Mucosa of rectum (tissue), 2 donors: ENCODE data around the gene CRACR2B.

Experiments
- H3K27ac ChIP-seq, 2 donors: one replicate each; pipeline ENCODE4 v1.7.0; 2013; ENCODE audit warnings: inconsistent platforms in 2 of 2, low read depth in 2 of 2, low read length in 2 of 2
- H3K27me3 ChIP-seq, 2 donors: one replicate each; pipeline ENCODE4 v1.7.0; 2013; ENCODE audit warnings: low read length in 2 of 2; ENCODE audit not compliant: control insufficient read depth in 2 of 2, insufficient read depth in 2 of 2
- H3K36me3 ChIP-seq, 2 donors: one replicate each; pipeline ENCODE4 v1.7.0; 2013; ENCODE audit warnings: low read length in 2 of 2; ENCODE audit not compliant: control insufficient read depth in 2 of 2, insufficient read depth in 2 of 2
- H3K4me1 ChIP-seq, 2 donors: one replicate each; pipeline ENCODE4 v1.7.0; 2013; ENCODE audit warnings: low read length in 2 of 2, mild to moderate bottlenecking in 1 of 2; ENCODE audit not compliant: control insufficient read depth in 2 of 2, insufficient read depth in 2 of 2
- H3K4me3 ChIP-seq, 2 donors: one replicate each; pipeline ENCODE4 v1.7.0; 2013; ENCODE audit warnings: low read length in 2 of 2
- H3K9ac ChIP-seq, 2 donors: one replicate each; pipeline ENCODE4 v1.7.0; 2013; ENCODE audit warnings: low read length in 2 of 2, low read depth in 1 of 2, mild to moderate bottlenecking in 1 of 2
- H3K9me3 ChIP-seq, 2 donors: one replicate each; pipeline ENCODE4 v1.7.0; 2013; ENCODE audit warnings: low read length in 2 of 2; ENCODE audit not compliant: control insufficient read depth in 2 of 2
- donor health status: healthy.
- donor health status: Normal muscosa, but diverticular disease.

Gene CRACR2B

DNA sequence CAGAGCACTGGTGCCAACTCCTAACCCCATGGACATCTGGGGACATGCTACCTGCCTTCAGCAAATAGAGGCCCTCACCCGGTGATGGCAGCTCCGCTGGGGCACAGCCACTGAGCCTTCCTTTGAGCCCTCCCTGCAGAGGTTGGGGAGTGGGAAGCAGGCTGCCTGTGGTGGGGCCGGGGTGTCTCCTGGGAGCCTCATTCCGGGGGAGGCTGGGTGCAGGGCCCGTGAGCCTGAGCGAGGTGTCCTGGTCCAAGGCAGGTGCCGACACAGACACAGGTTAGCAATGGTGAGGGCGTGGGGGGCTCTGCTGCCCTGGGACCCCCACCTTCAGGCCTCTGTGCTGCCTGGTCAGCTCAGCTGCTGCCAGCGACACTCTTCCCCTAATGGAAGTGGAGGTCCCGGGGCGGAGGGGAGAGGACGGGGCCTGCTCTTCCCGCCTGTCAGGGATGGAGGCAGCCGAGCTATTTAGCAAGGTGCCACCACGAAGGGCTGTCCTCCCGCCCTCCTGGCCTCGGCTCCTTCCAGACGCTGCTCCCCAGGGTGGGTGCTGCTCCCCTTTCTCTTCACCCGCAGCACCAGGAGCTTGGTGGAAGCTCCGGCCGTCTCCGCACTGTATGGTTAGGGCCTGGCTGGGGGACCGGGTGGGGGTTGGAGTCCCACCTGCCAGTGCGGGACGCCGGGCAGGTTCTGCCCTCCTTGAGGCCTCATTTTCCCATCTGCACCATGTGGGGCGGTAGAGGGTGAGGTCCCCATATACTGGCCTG is 26.1 kb downstream of the CRACR2B start:
- Histone ChIP-seq H3K4me1 (peaks cover 0 to 3% of the 10 kb centered on the region in 2 donors), H3K27ac (no peak overlapping the region), H3K4me3 (no peak overlapping the region)

DNA sequence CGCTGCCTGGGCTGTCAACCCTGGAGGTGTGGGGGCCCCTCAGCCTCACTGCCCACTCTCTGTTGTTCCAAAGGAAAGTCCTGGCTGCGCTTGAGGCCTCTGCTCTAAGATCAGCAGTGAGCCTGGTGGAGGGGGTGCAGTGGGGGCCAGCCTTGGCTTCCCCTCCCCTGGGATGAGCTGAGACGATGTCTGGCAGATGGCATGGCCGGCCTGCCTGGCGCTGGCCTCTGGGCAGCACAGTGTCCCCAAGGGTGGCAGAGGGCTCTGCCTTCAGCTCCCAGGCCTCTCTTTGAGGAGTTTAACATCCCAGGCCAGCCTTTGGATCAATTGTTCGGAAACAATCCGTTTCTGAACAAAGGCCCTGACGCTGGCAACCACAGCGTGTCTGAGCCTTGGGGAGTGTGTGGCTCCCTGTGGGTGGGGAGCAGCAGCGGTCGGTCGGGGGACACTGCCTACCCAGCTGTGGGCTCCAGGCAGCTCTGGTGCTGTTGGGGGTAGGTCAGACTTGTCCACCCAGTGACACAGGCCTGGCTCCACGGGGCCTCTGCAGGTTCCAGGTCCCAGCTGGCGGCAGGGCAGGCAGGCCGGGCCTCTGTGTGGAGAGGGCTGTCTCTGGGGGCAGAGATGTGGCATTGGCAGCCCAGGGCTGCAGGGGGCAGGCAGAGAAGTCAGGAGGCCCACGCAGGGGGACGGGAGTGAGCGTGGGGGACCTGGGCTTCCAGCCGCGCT is 27.0 kb downstream of the CRACR2B start:
- Histone ChIP-seq H3K27me3 (peaks cover 11 to 13% of the 10 kb centered on the region in 2 donors), H3K4me3 (no peak overlapping the region), H3K27ac (no peak overlapping the region), H3K36me3 (no peaks in the 10 kb centered on the region), H3K9ac (no peak overlapping the region), H3K9me3 (no peaks in the 10 kb centered on the region), H3K4me1 (peaks cover under 1 to 5% of the 10 kb centered on the region in 2 donors)

More for the DNA sequence above, 26.1 kb downstream of the CRACR2B start:
- H3K9me3 ChIP-seq, result no peaks in the 10 kb centered on the region
- H3K9ac ChIP-seq, result no peak overlapping the region
- H3K36me3 ChIP-seq, result no peaks in the 10 kb centered on the region
- H3K27me3 ChIP-seq, result peaks cover 11 to 13% of the 10 kb centered on the region in 2 donors

DNA sequence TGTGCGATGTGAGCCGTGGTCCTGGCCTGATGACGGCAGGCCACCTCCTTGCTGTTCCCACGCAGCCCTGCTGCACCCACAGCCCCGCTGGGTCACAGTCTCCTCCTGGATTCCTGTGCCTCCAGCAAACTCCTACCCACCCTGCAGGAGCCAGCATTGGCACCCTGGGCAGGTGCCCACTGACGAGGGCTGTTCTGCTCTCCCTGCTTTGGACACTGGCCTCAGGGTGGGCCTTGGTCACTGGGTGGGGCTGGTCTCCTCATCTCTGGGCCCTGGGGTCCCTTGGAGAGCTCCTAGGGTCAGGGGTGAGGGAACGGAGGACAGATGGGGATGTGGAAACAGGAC is 27.6 kb downstream of the CRACR2B start:
- Histone ChIP-seq H3K9me3 (no peaks in the 10 kb centered on the region), H3K9ac (no peak overlapping the region), H3K36me3 (no peaks in the 10 kb centered on the region), H3K4me3 (no peak overlapping the region), H3K4me1 (peaks cover 6 to 9% of the 10 kb centered on the region in 2 donors), H3K27me3 (peaks cover 10 to 11% of the 10 kb centered on the region in 2 donors), H3K27ac (no peak overlapping the region)

DNA sequence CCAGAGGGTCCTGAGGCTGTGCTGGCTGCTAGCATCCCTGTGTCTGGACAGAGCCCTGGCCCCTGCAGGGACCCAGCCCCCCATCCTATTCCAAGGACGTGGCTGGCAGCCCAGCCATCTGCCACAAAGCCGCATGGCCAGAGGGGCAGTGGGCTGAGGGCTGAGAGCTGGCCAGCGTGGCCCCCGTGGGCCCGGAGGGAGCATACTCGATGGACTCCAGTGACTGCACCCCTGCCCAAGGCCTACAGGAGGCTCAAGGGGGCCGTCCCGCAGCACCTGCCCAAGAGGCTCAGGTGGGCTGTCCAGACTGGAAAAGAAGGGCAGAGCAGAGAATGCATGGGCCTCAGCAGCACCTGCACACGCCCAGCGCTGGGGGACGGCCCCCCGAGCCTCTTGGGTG is 28.1 kb downstream of the CRACR2B start:
- H3K4me1 ChIP-seq, result peaks cover 6 to 9% of the 10 kb centered on the region in 2 donors
- no peaks in the 10 kb centered on the region for H3K36me3 ChIP-seq
- no peak overlapping the region for H3K4me3 ChIP-seq
- no peaks in the 10 kb centered on the region for H3K9me3 ChIP-seq
- H3K9ac ChIP-seq, result no peak overlapping the region
- H3K27me3 ChIP-seq, result peaks cover 6 to 8% of the 10 kb centered on the region in 2 donors
- no peak overlapping the region for H3K27ac ChIP-seq

DNA sequence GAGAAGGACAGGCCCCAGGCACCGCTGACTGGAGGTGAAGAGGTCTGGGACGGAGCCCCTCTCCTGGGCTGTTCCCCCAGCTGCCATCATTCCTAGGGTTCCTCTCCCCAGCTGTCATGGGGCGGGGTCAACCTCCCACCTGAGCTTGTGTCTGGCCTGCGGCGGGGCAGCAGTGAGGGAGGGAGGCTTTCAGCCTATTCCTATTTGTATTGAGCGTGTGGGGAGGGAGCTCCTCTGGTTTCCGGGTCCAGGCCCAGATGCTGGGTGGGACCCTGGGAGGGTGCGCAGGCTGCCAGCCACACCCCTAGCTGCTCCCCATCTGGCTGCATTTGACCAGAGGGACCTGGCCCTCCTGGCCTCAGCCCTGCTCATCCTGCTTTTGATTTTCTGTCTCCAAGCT is 28.7 kb downstream of the CRACR2B start:
- H3K9me3 ChIP-seq, result no peaks in the 10 kb centered on the region
- H3K4me1 ChIP-seq, result peaks cover 6 to 9% of the 10 kb centered on the region in 2 donors

DNA sequence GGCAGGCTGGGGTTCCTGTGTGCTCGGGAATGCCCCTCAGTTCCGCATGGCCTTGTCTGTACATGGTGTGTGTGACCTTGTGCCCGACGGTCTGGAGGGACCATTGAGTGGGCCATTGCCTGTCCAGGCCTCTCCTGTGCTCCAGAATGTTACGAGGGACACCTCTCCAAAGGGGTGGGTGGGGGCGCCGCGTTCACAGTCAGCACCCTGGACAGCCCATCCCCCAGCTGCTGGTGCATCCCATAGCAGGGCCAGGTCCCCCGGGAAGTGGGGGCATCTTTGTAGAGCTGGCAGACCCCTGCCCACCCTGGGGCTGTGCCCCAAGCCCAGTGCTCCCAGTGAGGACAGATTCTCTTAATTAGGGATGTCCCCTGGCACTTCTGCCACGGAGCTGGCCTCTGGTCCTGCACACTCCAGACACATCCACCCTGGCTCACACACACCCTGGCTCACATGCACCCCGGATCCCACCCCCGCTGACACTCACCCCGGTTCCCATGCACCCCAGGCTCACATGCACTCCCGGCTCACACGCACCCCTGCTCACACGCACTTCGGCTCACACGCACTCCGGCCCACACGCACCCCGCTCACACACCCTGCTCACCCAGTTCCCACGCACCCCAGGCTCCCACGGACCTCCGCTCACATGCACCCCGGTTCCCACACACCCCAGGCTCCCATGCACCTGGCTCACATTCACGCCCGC is 30.5 kb downstream of the CRACR2B start:
- Histone ChIP-seq H3K9me3 (no peaks in the 10 kb centered on the region), H3K9ac (no peak overlapping the region), H3K36me3 (no peaks in the 10 kb centered on the region), H3K4me3 (no peak overlapping the region), H3K4me1 (peaks cover 11 to 14% of the 10 kb centered on the region in 2 donors), H3K27ac (no peak overlapping the region), H3K27me3 (peaks cover 3 to 16% of the 10 kb centered on the region in 2 donors)

More for the DNA sequence above, 28.7 kb downstream of the CRACR2B start:
- peaks cover 1 to 6% of the 10 kb centered on the region in 2 donors for H3K27me3 ChIP-seq
- no peaks in the 10 kb centered on the region for H3K36me3 ChIP-seq
- H3K4me3 ChIP-seq, result no peak overlapping the region
- no peak overlapping the region for H3K9ac ChIP-seq
- no peak overlapping the region for H3K27ac ChIP-seq

DNA sequence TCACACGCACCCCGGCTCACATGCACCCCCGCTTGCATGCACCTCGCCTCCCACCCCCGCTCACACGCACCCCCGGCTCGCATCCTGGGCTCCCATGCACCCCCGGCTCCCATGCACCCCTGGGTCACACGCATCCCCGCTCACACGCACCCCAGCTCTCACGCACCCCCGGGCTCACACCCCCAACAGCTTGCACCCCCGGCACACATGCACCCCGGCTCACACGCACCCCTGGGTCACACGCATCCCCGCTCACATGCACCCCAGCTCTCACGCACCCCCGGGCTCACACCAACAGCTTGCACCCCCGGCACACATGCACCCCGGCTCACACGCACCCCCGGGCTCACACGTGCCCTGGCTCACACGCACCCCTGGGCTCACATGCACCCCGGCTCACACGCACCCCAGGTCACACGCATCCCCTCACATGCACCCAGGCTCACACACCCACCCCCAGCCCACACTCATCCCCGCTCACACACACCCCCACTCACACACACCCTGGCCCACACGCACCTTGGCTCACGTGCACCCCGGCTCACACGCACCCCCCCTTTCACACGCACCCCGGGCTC is 31.1 kb downstream of the CRACR2B start:
- no peak overlapping the region for H3K27ac ChIP-seq
- H3K4me1 ChIP-seq, result peaks cover 11 to 14% of the 10 kb centered on the region in 2 donors
- no peak overlapping the region for H3K9ac ChIP-seq
- no peaks in the 10 kb centered on the region for H3K9me3 ChIP-seq
- H3K4me3 ChIP-seq, result no peak overlapping the region
- no peaks in the 10 kb centered on the region for H3K36me3 ChIP-seq
- peaks cover 3 to 21% of the 10 kb centered on the region in 2 donors for H3K27me3 ChIP-seq

DNA sequence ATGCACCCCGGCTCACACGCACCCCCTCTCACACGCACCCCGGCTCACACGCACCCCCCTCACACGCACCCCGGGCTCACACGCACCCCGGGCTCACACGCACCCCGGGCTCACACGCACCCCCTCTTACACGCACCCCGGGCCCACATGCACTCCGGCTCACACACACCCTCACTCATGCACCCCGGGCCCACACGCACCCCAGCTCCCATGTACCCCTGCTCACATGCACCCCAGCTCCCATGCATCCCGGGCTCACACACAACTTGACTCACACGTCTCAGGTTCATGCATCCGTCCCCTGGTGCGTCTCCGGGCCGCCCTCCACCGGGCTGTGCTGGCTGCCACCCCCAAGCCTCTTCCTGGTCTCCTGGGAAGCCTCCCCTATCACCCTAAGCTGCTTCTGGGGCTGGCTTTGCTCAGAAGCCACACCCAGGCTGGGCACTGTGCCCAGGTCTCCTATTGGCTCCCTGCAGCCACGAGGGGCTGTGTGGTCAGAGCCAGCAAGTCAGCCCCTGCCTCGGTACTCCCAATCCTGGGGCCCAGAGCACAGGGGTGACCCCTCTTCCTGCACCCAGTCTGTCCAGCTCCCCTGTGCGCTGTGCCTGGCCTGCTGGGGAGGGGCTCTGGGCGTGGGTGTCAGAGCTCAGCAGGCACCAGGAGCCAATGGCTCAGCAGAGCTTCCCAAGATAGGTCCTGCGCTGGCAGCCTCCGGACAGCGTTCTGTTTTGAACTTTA is 31.8 kb downstream of the CRACR2B start:
- peaks cover 11 to 14% of the 10 kb centered on the region in 2 donors for H3K4me1 ChIP-seq
- H3K27me3 ChIP-seq, result peaks cover 3 to 28% of the 10 kb centered on the region in 2 donors
- H3K36me3 ChIP-seq, result no peaks in the 10 kb centered on the region
- H3K4me3 ChIP-seq, result peak overlapping the region in 1 of 2 donors; percentile 33
- no peaks in the 10 kb centered on the region for H3K9me3 ChIP-seq
- no peak overlapping the region for H3K9ac ChIP-seq
- no peak overlapping the region for H3K27ac ChIP-seq

DNA sequence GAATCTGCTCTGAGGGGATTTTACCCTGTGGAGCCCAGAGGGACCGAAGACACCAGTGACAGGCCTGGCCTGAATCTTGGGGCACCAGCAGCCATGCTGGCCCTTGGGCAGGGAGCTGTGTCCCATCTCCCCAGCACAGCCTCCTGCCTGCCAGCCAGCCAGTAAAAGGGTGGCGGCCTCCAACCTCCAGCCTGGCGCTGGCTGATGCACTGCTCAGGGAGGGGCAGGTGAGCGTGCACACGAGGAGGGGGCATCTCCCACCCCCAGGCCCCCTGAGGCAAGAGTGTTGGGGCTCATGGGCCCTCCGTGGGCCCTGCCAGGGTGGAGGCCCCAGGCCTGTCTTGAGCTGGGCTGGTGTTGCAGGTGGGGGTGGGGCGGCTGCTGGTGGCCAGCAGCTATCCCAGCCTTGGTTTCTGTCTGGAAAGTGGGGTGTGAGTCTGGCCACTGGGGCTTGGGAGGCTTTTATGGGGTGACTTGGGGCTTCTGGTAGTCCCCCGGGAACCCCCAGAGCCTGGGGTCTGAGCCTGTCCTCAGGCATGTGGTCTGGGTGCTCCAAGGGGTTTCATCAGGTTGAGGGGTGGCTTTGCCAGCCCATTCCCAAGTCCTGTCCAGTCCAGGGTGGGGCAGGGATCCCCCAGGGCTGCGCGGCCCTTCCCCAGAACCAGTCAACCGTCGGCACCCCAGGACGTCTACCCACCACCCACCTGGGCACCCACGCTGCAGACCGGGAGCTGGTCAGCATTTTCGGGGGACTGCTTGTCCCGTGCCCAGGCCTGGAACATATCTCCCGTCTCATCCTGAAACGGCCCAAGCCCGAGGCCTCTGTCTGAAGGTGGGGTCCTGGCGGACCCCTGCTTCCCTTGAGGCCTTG is 32.8 kb downstream of the CRACR2B start:
- H3K9ac ChIP-seq, result no peak overlapping the region
- peaks cover 3 to 35% of the 10 kb centered on the region in 2 donors for H3K27me3 ChIP-seq
- H3K36me3 ChIP-seq, result no peaks in the 10 kb centered on the region
- H3K27ac ChIP-seq, result no peak overlapping the region
- H3K9me3 ChIP-seq, result no peaks in the 10 kb centered on the region
- peaks cover 11 to 14% of the 10 kb centered on the region in 2 donors for H3K4me1 ChIP-seq
- H3K4me3 ChIP-seq, result no peak overlapping the region
